Activated gamma-delta T cell treated with anti-CD3 and anti-CD28 coated beads, Interleukin-2, amount 50 U/mL, for 16 hours (primary cell): ENCODE data around the gene ALS2.
"Not testable (repeated sequence)": the region's sequence is repeated elsewhere in the genome, so short reads cannot be mapped to it uniquely, and the experiment has no call there.

Source experiments
- DNase-seq: peaks from one replicate; pipeline ENCODE4 v3.0.0-alpha.2; 2020; ENCODE audit warnings: low read depth

Gene ALS2

GRCh38 chr2:201674794-201675193 lies 105.9 kb downstream of the ALS2 start:
- no peak for DNase-seq

GRCh38 chr2:201674298-201674697 lies 106.4 kb downstream of the ALS2 start:
- no peak for DNase-seq

DNA sequence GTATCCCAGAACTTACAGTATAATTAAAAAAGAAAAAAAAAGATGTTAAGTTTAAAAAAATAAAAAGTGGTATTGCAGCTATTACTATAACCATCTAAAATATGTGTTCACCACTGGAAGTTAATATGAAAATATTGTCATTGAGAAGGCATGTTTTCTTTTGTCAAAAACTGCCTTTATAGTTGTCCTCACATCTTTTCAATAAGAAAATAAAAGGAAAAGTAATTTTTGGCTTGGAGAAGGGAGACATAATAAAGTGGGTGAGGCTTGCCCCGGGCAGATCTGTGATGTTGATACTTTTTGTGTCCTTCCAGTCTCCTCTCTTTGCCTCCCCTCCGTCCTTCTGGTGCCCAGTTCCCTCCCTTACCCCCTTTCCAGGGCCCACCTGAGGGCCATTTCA lies 107.2 kb downstream of the ALS2 start:
- no peak for DNase-seq

GRCh38 chr2:201671205-201671604 lies 109.5 kb downstream of the ALS2 start:
- DNase-seq: not testable (repeated sequence)

DNA sequence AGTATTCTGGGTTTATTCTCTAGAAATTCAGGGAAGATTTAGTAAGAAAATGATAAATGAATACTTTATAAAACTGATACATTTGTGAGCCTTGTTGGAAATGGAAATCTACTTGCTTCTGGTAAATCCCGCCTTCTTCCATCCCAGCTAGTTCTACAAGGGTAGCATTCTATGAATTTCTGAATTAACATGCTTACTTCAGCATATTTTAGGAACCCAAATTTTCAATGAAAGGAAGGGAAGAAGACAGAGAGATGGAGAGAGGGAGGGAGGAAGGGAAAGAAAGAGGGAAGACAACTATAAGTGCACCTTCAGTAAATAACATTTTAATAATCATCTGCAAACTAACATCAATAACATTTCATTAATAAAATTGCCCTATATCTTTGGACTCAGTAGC lies 110.9 kb downstream of the ALS2 start:
- no peak for DNase-seq

GRCh38 chr2:201668402-201668910 lies 112.3 kb downstream of the ALS2 start:
- no peak for DNase-seq

DNA sequence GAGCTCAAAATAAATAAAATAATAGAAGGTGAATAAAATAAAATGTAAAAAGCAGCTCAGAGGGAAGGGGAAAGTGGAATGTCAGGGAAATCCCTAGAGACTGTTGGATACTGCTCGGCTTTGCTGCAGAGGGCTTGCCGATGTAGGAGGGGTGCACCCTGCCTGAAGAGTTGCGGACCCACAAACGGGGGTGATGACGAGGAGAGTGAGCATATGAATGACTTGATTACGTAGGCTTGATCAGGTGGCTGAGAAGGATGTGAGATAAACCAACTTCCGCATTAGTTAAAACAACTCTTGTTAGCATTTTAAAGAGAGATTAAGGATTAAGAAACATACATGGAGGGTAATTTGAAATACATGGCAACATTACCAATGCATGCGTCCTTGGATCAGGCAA lies 116.4 kb downstream of the ALS2 start:
- no peak for DNase-seq

- DNase-seq: no peak
Observed at GRCh38 chr2:201661366-201661765, 119.4 kb downstream of the ALS2 start.

- no peak for DNase-seq
Observed at GRCh38 chr2:201660293-201660895, 120.3 kb downstream of the ALS2 start.

GRCh38 chr2:201656740-201657139 lies 124.0 kb downstream of the ALS2 start:
- DNase-seq: no peak

GRCh38 chr2:201656102-201656501 lies 124.6 kb downstream of the ALS2 start:
- peak; percentile 1 for DNase-seq

- DNase-seq: no peak
Observed at GRCh38 chr2:201654616-201655384, 125.9 kb downstream of the ALS2 start.

DNA sequence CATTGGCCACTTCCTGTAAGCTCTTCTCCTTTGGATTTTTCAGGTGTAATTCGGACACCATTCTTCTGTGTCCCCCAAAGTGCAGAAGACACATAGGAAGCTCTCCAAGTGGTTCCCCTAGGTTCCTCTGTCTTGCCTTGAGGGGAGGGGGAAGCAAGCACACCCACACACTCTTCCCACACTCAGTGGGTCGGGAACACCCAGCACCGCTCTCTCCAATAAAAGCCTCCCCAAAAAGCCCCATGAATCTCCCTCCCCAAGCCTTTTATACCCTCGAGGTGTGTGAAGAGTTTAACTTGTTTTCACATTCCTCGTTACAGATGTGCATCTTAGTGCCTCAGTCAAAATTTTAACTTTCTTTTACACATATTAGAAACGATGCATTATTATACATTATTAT lies 127.5 kb downstream of the ALS2 start:
- no peak for DNase-seq
